ENCODE results near the gene CLEC12A. TPM values are rescaled to one million over a fixed set of nuclear protein-coding genes. Genes with fewer than 3 reads are reported as not detected.
"Not testable (repeated sequence)": the region's sequence is repeated elsewhere in the genome, so short reads cannot be mapped to it uniquely, and the experiment has no call there.

The CLEC12A gene
- total RNA-seq, 2 donors from 2014 or later, result not detected

DNA sequence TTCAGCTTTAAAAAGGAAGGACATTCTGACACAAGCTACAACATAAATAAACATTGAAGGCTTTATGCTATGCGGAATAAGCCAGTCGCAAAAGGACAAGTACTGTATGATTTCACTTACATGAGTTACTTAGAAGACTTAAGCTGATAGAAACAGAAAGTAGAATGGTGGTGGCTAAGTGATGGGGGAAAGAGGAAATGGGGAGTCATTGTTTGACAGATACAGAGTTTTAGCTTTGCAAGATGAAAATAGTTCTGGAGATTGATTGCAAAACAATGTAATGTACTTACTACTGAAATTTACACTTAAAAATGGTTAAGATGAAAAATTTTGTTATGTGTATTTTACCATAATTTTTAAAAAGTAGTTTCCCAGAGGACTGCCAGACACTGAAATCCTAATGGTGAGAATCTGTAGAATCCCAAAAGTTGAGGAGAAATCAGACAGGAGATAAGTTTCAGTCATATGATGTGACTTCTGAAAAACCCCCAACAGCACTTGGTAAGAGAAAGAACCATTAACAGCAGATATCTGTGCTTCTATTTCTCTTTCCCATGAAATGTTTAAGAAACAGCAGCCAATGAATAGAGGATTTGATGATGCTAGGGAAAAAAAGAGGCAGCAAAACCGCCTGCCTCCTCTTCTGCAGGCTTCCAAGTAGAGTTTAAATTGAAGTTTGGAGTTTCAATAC lies 22.5 kb upstream of the CLEC12A start:
- TF ChIP-seq, protein P1, sequence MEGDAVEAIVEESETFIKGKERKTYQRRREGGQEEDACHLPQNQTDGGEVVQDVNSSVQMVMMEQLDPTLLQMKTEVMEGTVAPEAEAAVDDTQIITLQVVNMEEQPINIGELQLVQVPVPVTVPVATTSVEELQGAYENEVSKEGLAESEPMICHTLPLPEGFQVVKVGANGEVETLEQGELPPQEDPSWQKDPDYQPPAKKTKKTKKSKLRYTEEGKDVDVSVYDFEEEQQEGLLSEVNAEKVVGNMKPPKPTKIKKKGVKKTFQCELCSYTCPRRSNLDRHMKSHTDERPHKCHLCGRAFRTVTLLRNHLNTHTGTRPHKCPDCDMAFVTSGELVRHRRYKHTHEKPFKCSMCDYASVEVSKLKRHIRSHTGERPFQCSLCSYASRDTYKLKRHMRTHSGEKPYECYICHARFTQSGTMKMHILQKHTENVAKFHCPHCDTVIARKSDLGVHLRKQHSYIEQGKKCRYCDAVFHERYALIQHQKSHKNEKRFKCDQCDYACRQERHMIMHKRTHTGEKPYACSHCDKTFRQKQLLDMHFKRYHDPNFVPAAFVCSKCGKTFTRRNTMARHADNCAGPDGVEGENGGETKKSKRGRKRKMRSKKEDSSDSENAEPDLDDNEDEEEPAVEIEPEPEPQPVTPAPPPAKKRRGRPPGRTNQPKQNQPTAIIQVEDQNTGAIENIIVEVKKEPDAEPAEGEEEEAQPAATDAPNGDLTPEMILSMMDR (conservative IDR thresholded peaks at IDR 0.05), result no peak
- Mint-ChIP-seq H3K27ac (no peak overlapping the region), H3K36me3 (ENCODE audit: low read depth) (no peaks in the 10 kb centered on the region), H3K9me3 (peaks cover 9% of the 10 kb centered on the region), H3K4me1 (no peaks in the 10 kb centered on the region), H3K27me3 (ENCODE audit: insufficient read depth) (peaks cover 3% of the 10 kb centered on the region), H3K4me3 (no peak overlapping the region)
- Histone ChIP-seq H3K4me1 (ENCODE audit: control insufficient read depth, insufficient read depth, low read length) (no peaks in the 10 kb centered on the region), H3K9me3 (ENCODE audit: control insufficient read depth, low read length) (no peaks in the 10 kb centered on the region), H3K4me3 (ENCODE audit: low read length) (no peak overlapping the region), H3K36me3 (ENCODE audit: control insufficient read depth, insufficient read depth, low read length) (no peaks in the 10 kb centered on the region), H3K9ac (ENCODE audit: extremely low read depth, low read length, poor library complexity, severe bottlenecking) (no peak overlapping the region), H3K27ac (ENCODE audit: low read depth, low read length) (no peak overlapping the region), H3K27me3 (ENCODE audit: control insufficient read depth, insufficient read depth, low read length, poor library complexity, severe bottlenecking) (no peaks in the 10 kb centered on the region)
- WGBS, 2 experiments (ENCODE audit: insufficient coverage in 1 of 2, insufficient read length in 1 of 2), result 90 to 97% methylated on average over 3 of the region's 3 CpGs
- DNase-seq, result no peak

DNA sequence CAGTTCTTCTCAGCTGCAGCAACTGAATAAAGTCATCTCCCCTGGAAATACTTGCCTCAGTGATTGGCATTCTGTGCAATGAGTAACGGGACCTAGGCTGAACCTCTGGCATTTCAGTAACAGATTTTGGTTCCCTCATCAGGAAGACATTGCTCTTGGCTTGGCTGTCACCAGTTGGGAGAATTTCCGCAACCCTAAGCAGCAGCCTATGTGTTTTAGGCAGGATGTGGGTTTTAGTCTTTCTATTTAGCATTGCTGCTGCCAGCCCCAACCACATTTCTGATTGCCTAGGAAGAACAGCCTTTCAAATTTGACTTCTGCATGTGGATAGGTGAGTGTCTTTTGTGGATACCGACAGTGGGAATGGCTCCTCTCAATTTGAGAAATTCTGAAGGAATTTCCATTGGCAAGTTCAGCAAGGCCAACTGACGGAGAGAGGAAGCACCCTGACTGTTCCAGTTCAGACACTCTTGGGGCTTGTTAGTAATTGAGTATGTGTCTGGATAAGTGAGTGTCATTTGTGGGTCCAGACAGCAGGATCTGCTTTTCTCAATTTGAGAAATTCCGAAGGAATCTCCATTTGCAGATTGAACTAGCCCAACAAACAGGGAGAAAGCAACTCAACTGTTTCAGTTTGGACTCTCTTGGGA lies 20.1 kb upstream of the CLEC12A start:
- no peaks in the 10 kb centered on the region for H3K9me3 ChIP-seq (ENCODE audit: control insufficient read depth, low read length)
- H3K36me3 ChIP-seq (ENCODE audit: control insufficient read depth, insufficient read depth, low read length), result no peaks in the 10 kb centered on the region
- no peak overlapping the region for H3K4me3 ChIP-seq (ENCODE audit: low read length)
- H3K4me1 ChIP-seq (ENCODE audit: control insufficient read depth, insufficient read depth, low read length), result no peaks in the 10 kb centered on the region
- Mint-ChIP-seq H3K27me3 (ENCODE audit: insufficient read depth) (peaks cover 3% of the 10 kb centered on the region), H3K36me3 (ENCODE audit: low read depth) (no peaks in the 10 kb centered on the region), H3K4me3 (no peak overlapping the region), H3K9me3 (peaks cover 13% of the 10 kb centered on the region), H3K27ac (no peak overlapping the region), H3K4me1 (no peaks in the 10 kb centered on the region)
- whole genome bisulfite sequencing, 2 experiments (ENCODE audit: insufficient coverage in 1 of 2, insufficient read length in 1 of 2), result 93 to 97% methylated on average over 5 of the region's 5 CpGs
- TF ChIP-seq, protein P1 (conservative IDR thresholded peaks at IDR 0.05), result no peak
- DNase-seq, result no peak
- no peaks in the 10 kb centered on the region for H3K27me3 ChIP-seq (ENCODE audit: control insufficient read depth, insufficient read depth, low read length, poor library complexity, severe bottlenecking)
- no peak overlapping the region for H3K9ac ChIP-seq (ENCODE audit: extremely low read depth, low read length, poor library complexity, severe bottlenecking)
- H3K27ac ChIP-seq (ENCODE audit: low read depth, low read length), result no peak overlapping the region

DNA sequence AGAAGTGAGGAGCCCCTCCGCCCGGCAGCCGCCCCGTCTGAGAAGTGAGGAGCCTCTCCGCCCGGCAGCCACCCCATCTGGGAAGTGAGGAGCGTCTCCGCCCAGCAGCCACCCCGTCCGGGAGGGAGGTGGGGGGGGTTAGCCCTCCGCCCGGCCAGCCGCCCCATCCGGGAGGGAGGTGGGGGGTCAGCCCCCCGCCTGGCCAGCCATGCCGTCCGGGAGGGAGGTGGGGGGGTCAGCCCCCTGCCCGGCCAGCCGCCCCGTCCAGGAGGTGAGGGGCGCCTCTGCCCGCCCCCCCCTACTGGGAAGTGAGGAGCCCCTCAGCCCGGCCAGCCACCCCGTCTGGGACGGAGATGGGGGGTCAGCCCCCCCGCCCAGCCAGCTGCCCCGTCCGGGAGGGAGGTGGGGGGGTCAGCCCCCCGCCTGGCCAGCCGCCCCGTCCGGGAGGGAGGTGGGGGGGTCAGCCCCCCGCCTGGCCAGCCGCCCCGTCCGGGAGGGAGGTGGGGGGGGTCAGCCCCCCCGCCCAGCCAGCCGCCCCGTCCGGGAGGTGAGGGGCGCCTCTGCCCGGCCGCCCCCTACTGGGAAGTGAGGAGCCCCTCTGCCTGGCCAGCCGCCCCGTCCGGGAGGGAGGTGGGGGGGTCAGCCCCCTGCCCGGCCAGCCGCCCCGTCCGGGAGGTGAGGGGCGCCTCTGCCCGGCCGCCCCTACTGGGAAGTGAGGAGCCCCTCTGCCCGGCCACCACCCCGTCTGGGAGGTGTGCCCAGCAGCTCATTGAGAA lies 18.1 kb upstream of the CLEC12A start:
- H3K9me3 Mint-ChIP-seq, result peaks cover 12% of the 10 kb centered on the region
- not testable (repeated sequence) for DNase-seq; H3K27me3 Mint-ChIP-seq (ENCODE audit: insufficient read depth); H3K4me1 Mint-ChIP-seq; H3K36me3 Mint-ChIP-seq (ENCODE audit: low read depth); H3K9ac ChIP-seq (ENCODE audit: extremely low read depth, low read length, poor library complexity, severe bottlenecking); H3K27ac ChIP-seq (ENCODE audit: low read depth, low read length); H3K9me3 ChIP-seq (ENCODE audit: control insufficient read depth, low read length); H3K4me3 ChIP-seq (ENCODE audit: low read length); H3K36me3 ChIP-seq (ENCODE audit: control insufficient read depth, insufficient read depth, low read length); H3K27me3 ChIP-seq (ENCODE audit: control insufficient read depth, insufficient read depth, low read length, poor library complexity, severe bottlenecking); H3K4me3 Mint-ChIP-seq; H3K27ac Mint-ChIP-seq; H3K4me1 ChIP-seq (ENCODE audit: control insufficient read depth, insufficient read depth, low read length)
- WGBS, 2 experiments (ENCODE audit: insufficient coverage in 1 of 2, insufficient read length in 1 of 2), result no CpG with 5 or more reads among the region's 55 CpGs
